ENCODE data around the gene PTPRM. TPM values are rescaled to one million over a fixed set of nuclear protein-coding genes. Genes with fewer than 3 reads are reported as not detected.

Gene PTPRM
- total and polyA plus RNA-seq, 2 experiments from 2014 or later = 1.6 to 5.3 TPM

- Mint-ChIP-seq H3K4me1 (peaks cover 20% of the 10 kb centered on the region), H3K9me3 (no peaks in the 10 kb centered on the region; the same call in 1 of the 3 replicates), H3K27ac (no peak overlapping the region), H3K4me3 (no peak overlapping the region), H3K27me3 (ENCODE audit: insufficient read depth, low read depth, poor library complexity) (no peaks in the 10 kb centered on the region), H3K36me3 (ENCODE audit: low read depth) (no peaks in the 10 kb centered on the region; the same call in 2 of the 3 replicates)
- DNase-seq (ENCODE audit: low spot score) (no peak), ATAC-seq (no peak)
- Histone ChIP-seq H3K4me2 (no peak overlapping the region), H3K4me3 (no peak overlapping the region), H2AFZ (no peak overlapping the region), H3K4me1 (ENCODE audit: insufficient read depth) (peaks cover 15% of the 10 kb centered on the region), H3F3A (replicated peaks; ENCODE audit: low read depth) (no peaks in the 10 kb centered on the region), H3K79me2 (replicated peaks; ENCODE audit: insufficient read depth) (no peaks in the 10 kb centered on the region), H3K9me2 (ENCODE audit: insufficient read depth) (no peaks in the 10 kb centered on the region), H3K27ac (ENCODE audit: low read depth) (no peak overlapping the region), H3K36me3 (ENCODE audit: insufficient read depth) (no peaks in the 10 kb centered on the region), H3K27me3 (ENCODE audit: insufficient read depth) (no peaks in the 10 kb centered on the region), H4K20me1 (replicated peaks; ENCODE audit: insufficient read depth) (no peaks in the 10 kb centered on the region)
- no peak for TF ChIP-seq ZNF114 (CRISPR knock-in tag; IDR thresholded peaks at IDR 0.05)
- TF ChIP-seq ZNF462 (CRISPR knock-in tag; IDR thresholded peaks at IDR 0.05) = no peak
- no peak for TF ChIP-seq CTCF (conservative IDR thresholded peaks at IDR 0.05; ENCODE audit: low read depth in 2 of 2)
- no peak for TF ChIP-seq CREB1 (CRISPR knock-in tag; IDR thresholded peaks at IDR 0.05; ENCODE audit: low read depth)
- TF ChIP-seq EZH2 (IDR thresholded peaks at IDR 0.05; ENCODE audit: low read depth, unreplicated experiment) = no peak
Measured at GRCh38 chr18:7787339-7787738, 220.2 kb downstream of the PTPRM start.
